HCT116 (cell line): ENCODE results near the gene SLC35F1. TPM values are rescaled to one million over a fixed set of nuclear protein-coding genes. Genes with fewer than 3 reads are reported as not detected.
"Not testable (repeated sequence)": the region's sequence is repeated elsewhere in the genome, so short reads cannot be mapped to it uniquely, and the experiment has no call there.

Experiments used
- ATAC-seq: fragments of 200-7000 bp; cut with Tn5 transposase; 2 replicates; pipeline ENCODE4 v1.9.1; 2020; ENCODE audit warnings: mild to moderate bottlenecking, moderate library complexity
- BruUV-seq: library from RNA; stranded (reverse); fragments of 400-500 nt; replicated peaks from 2 replicates; lab custom pipeline; 2021; lab: Mats Ljungman, UMichigan
- CTCF ChIA-PET: fragments of 300-600 bp; sonication (Branson Sonifier 250); formaldehyde crosslinking; loops from one replicate; lab custom pipeline; 2021; ENCODE audit warnings: antibody characterized with exemption; lab: Charles Lee
- POLR2A ChIA-PET: fragments of 300-600, 350-600 bp; sonication (Branson Sonifier 250); formaldehyde crosslinking; loops from one replicate; lab custom pipeline; 2021; ENCODE audit warnings: antibody characterized with exemption; lab: Charles Lee
- RAD21 ChIA-PET, 2 experiments: fragments of 300-600 bp; sonication (Branson Sonifier 250); formaldehyde crosslinking; loops; one replicate each; lab custom pipeline; 2023; ENCODE audit warnings: low total read pairs in 2 of 2; ENCODE audit not compliant: uncharacterized antibody in 2 of 2, unreplicated experiment in 2 of 2, low non-redundant PET in 1 of 2; lab: Charles Lee
- DNase-seq: peaks from one replicate; pipeline ENCODE4 v3.0.0-alpha.2; 2010; ENCODE audit warnings: low read depth, low spot score
- H2AFZ ChIP-seq: fragments of 200-600 bp; shearing (Covaris generic), sonication (generic); 2 replicates; pipeline ENCODE4 v1.6.1; 2017; ENCODE audit warnings: low read depth, mixed run types, mixed read lengths, antibody characterized with exemption, low read length; ENCODE audit not compliant: poor library complexity, severe bottlenecking
- H3K27ac ChIP-seq: 2 replicates; pipeline ENCODE4 v1.5.1; 2012; ENCODE audit warnings: low read depth, low read length
- H3K27me3 ChIP-seq: fragments of 200-600 bp; sonication (generic); 2 replicates; pipeline ENCODE4 v1.6.1; 2016; ENCODE audit warnings: mixed run types, low read length, mixed read lengths; ENCODE audit not compliant: insufficient read depth
- H3K36me3 ChIP-seq, 2 experiments: fragments of 200-500 bp in 1 of 2; fragments of 200-600 bp in 1 of 2; sonication (Bioruptor generic) in 1 of 2; sonication (generic) in 1 of 2; 2 replicates each; pipeline versions ENCODE4 v1.5.1 to v1.6.1; 2014 to 2016; ENCODE audit warnings: low read length in 2 of 2, inconsistent platforms in 1 of 2, mixed read lengths in 1 of 2, mixed run types in 1 of 2; ENCODE audit not compliant: insufficient read depth in 2 of 2, control insufficient read depth in 1 of 2
- H3K4me1 ChIP-seq, 2 experiments: fragments of 200-600 bp in 1 of 2; sonication (generic) in 1 of 2; 2 replicates each; pipeline versions ENCODE4 v1.5.1 to v1.6.1; 2012 to 2017; ENCODE audit warnings: low read length in 2 of 2, inconsistent platforms in 1 of 2, mild to moderate bottlenecking in 1 of 2, mixed read lengths in 1 of 2, mixed run types in 1 of 2, moderate library complexity in 1 of 2; ENCODE audit not compliant: insufficient read depth in 2 of 2, control insufficient read depth in 1 of 2
- H3K4me2 ChIP-seq: fragments of 200-600 bp; sonication (generic); 2 replicates; pipeline ENCODE4 v1.6.1; 2017; ENCODE audit warnings: mixed run types, low read length, mixed read lengths
- H3K4me3 ChIP-seq, 2 experiments: fragments of 200-600 bp in 1 of 2; sonication (generic) in 1 of 2; replicated peaks in 1 of 2; 2 replicates each; pipeline ENCODE4 v1.5.1; 2011 to 2016; ENCODE audit warnings: low read length in 2 of 2, control low read depth in 1 of 2, low read depth in 1 of 2, mild to moderate bottlenecking in 1 of 2, mixed read lengths in 1 of 2, mixed run types in 1 of 2
- H3K79me2 ChIP-seq: fragments of 200-600 bp; sonication (generic); 2 replicates; pipeline ENCODE4 v1.6.1; 2017; ENCODE audit warnings: mild to moderate bottlenecking, mixed run types, low read length, moderate library complexity, mixed read lengths; ENCODE audit not compliant: insufficient read depth
- H3K9ac ChIP-seq: fragments of 200-600 bp; sonication (generic); 2 replicates; pipeline ENCODE4 v1.6.1; 2016; ENCODE audit warnings: low read length, mixed read lengths
- H3K9me2 ChIP-seq: fragments of 200-600 bp; sonication (generic), shearing (Covaris generic); 2 replicates; pipeline ENCODE4 v1.6.1; 2017; ENCODE audit warnings: mixed run types, mild to moderate bottlenecking, moderate library complexity; ENCODE audit not compliant: insufficient read depth
- H3K9me3 ChIP-seq, 2 experiments: fragments of 200-500 bp in 1 of 2; fragments of 200-600 bp in 1 of 2; sonication (Bioruptor generic) in 1 of 2; sonication (generic) in 1 of 2; 2 replicates each; pipeline ENCODE4 v1.6.1; 2014 to 2017; ENCODE audit warnings: low read length in 2 of 2, mixed read lengths in 2 of 2, inconsistent platforms in 1 of 2, low read depth in 1 of 2, mild to moderate bottlenecking in 1 of 2, mixed run types in 1 of 2, moderate library complexity in 1 of 2; ENCODE audit not compliant: control insufficient read depth in 1 of 2, insufficient read depth in 1 of 2
- H4K20me1 ChIP-seq: fragments of 200-600 bp; sonication (generic), shearing (Covaris generic); 2 replicates; pipeline ENCODE4 v1.6.1; 2017; ENCODE audit warnings: mixed run types, mild to moderate bottlenecking, moderate library complexity; ENCODE audit not compliant: insufficient read depth
- ATF3 ChIP-seq: IDR thresholded peaks from 2 replicates; pipeline ENCODE4 v1.6.1; 2012
- CEBPB ChIP-seq: IDR thresholded peaks from 2 replicates; pipeline ENCODE4 v1.6.1; 2012; ENCODE audit warnings: low read depth
- ELF1 ChIP-seq: IDR thresholded peaks from 2 replicates; pipeline ENCODE4 v1.6.1; 2012; ENCODE audit warnings: low read depth, borderline replicate concordance
- EZH2 ChIP-seq: fragments of 200-600 bp; sonication (generic); IDR thresholded peaks from 2 replicates; pipeline ENCODE4 v1.6.1; 2017; ENCODE audit warnings: antibody characterized with exemption, mixed run types
- FOSL1 ChIP-seq: IDR thresholded peaks from 2 replicates; pipeline ENCODE4 v1.6.1; 2012; ENCODE audit warnings: low read depth
- JUND ChIP-seq: IDR thresholded peaks from 2 replicates; pipeline ENCODE4 v1.6.1; 2012
- MAX ChIP-seq: IDR thresholded peaks from 2 replicates; pipeline ENCODE4 v1.6.1; 2012
- POLR2AphosphoS5 ChIP-seq: IDR thresholded peaks from 2 replicates; pipeline ENCODE4 v1.6.1; 2011; ENCODE audit warnings: mild to moderate bottlenecking, low read depth, low read length, moderate library complexity
- RAD21 ChIP-seq: IDR thresholded peaks from 2 replicates; pipeline ENCODE4 v1.6.1; 2012; ENCODE audit warnings: low read depth, mild to moderate bottlenecking
- REST ChIP-seq: IDR thresholded peaks from 2 replicates; pipeline ENCODE4 v1.6.1; 2012; ENCODE audit warnings: low read depth
- SIN3A ChIP-seq: IDR thresholded peaks from 2 replicates; pipeline ENCODE4 v1.6.1; 2012; ENCODE audit warnings: low read depth
- SRF ChIP-seq: IDR thresholded peaks from 2 replicates; pipeline ENCODE4 v1.6.1; 2012; ENCODE audit warnings: low read depth
- ZBTB33 ChIP-seq: IDR thresholded peaks from 2 replicates; pipeline ENCODE4 v1.6.1; 2011; ENCODE audit warnings: mild to moderate bottlenecking, low read length, moderate library complexity; ENCODE audit not compliant: insufficient replicate concordance; ENCODE audit errors: extremely low read depth
- ZFX ChIP-seq: fragments of 450-650 bp; IDR thresholded peaks from 2 replicates; pipeline ENCODE4 v1.6.1; 2017
- ZNF274 ChIP-seq: fragments of 200-500 bp; sonication (Bioruptor generic); IDR thresholded peaks from 2 replicates; pipeline ENCODE4 v1.6.1; 2014; ENCODE audit warnings: mild to moderate bottlenecking, low read depth, low read length, inconsistent platforms
- intact Hi-C: fragments of 100-400 bp; cut with micrococcal nuclease; formaldehyde crosslinking; loops from 2 replicates; pipeline ENCODE4 v1.10.0; 2022
- total RNA-seq: library from RNA; stranded (reverse); gene quantifications from one replicate; pipeline ENCODE4 v1.2.1, GENCODE V29; 2021; ENCODE audit not compliant: unreplicated experiment

Gene SLC35F1
- total RNA-seq, 1 experiment from 2014 or later: 0.07 TPM

DNA sequence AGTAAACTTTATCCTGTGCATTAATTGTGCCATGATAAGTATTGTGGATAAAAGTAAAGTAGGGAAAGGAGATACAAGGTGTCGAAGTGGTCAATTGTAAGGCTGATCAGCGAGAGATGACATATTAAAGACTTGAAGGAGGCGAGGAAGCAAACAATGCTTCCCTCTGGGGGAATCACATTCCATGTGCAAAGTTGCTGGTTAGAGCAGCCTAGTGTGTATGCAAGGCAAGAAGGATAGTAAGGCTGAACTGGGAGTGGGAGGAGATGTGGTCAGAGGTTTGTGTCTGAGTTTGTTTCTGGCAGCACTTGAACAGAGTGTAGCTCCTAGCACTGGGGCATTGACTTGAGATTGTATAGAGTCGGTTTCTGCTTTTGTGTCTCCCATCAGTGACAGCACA, 122.9 kb downstream of the SLC35F1 start (continued):
- TF ChIP-seq ZBTB33 (no peak), ZFX (no peak)

GRCh38 chr6:118037479-118037878, 130.4 kb downstream of the SLC35F1 start:
- H3K4me1 ChIP-seq, H3K4me2 ChIP-seq, ATAC-seq, H3K4me3 ChIP-seq, H3K9me3 ChIP-seq, H3K9me2 ChIP-seq, H3K27ac ChIP-seq, H2AFZ ChIP-seq, H3K27me3 ChIP-seq, DNase-seq, CTCF ChIA-PET, RAD21 ChIA-PET, H3K36me3 ChIP-seq, POLR2A ChIA-PET, H3K79me2 ChIP-seq, H3K9ac ChIP-seq, BruUV-seq, intact Hi-C loops, H4K20me1 ChIP-seq: not testable (repeated sequence)

- no peaks in the 10 kb centered on the region for H3K9me2 ChIP-seq
- ChIA-PET RAD21 (no interaction called here), POLR2A (no interaction called here), CTCF (no interaction called here)
- DNase-seq: no peak
- no peak overlapping the region for H3K9ac ChIP-seq
- no peak overlapping the region for H3K27ac ChIP-seq
- no peaks in the 10 kb centered on the region for H3K4me1 ChIP-seq
- no peaks in the 10 kb centered on the region for H3K36me3 ChIP-seq
- intact Hi-C loops: no loop called here
- no peak overlapping the region for H3K4me3 ChIP-seq
- no peak for ATAC-seq
- H3K4me2 ChIP-seq: no peak overlapping the region
- H3K27me3 ChIP-seq: no peaks in the 10 kb centered on the region
- H4K20me1 ChIP-seq: no peaks in the 10 kb centered on the region
- no peaks in the 10 kb centered on the region for H3K9me3 ChIP-seq
- BruUV-seq: no TSS peak
- no peak overlapping the region for H2AFZ ChIP-seq
- H3K79me2 ChIP-seq: no peaks in the 10 kb centered on the region
- TF ChIP-seq MAX (no peak), JUND (no peak), SIN3A (no peak), POLR2AphosphoS5 (no peak), CEBPB (no peak), ELF1 (no peak), REST (no peak), RAD21 (no peak), ATF3 (no peak), FOSL1 (no peak), ZNF274 (no peak), SRF (no peak), EZH2 (no peak)
These were observed 135.8 kb downstream of the SLC35F1 start for GRCh38 chr6:118042855-118043254.
